Stimulated activated effector memory CD8-positive, alpha-beta T cell treated with anti-CD3 and anti-CD28 coated beads, Interleukin-12 subunit alpha, Interleukin-12 subunit beta, amount 100 ng/mL, for 72 hours (primary cell): ENCODE measurements around the gene PTPRF.
"Not testable (repeated sequence)": the region's sequence is repeated elsewhere in the genome, so short reads cannot be mapped to it uniquely, and the experiment has no call there.

ENCODE experiments used
- ATAC-seq: fragments of 150-1000 bp; cut with Tn5 transposase; 2 replicates; pipeline ENCODE4 v1.10.0; 2021
- DNase-seq, 2 donors: peaks; one replicate each; pipeline ENCODE4 v3.0.0; 2021 to 2022; ENCODE audit warnings: low spot score in 2 of 2
- H3K27ac Mint-ChIP-seq: one replicate; pipeline ENCODE4 v1.8.0; 2022; ENCODE audit warnings: mild to moderate bottlenecking, mixed read lengths
- H3K36me3 Mint-ChIP-seq: one replicate; pipeline ENCODE4 v1.8.0; 2022; ENCODE audit warnings: mild to moderate bottlenecking, mixed read lengths
- H3K4me1 Mint-ChIP-seq: one replicate; pipeline ENCODE4 v1.8.0; 2022; ENCODE audit warnings: mixed read lengths
- H3K4me3 Mint-ChIP-seq: one replicate; pipeline ENCODE4 v1.8.0; 2022; ENCODE audit warnings: mild to moderate bottlenecking, mixed read lengths
- H3K9me3 Mint-ChIP-seq: one replicate; pipeline ENCODE4 v1.8.0; 2022; ENCODE audit warnings: mixed read lengths

PTPRF gene

DNA sequence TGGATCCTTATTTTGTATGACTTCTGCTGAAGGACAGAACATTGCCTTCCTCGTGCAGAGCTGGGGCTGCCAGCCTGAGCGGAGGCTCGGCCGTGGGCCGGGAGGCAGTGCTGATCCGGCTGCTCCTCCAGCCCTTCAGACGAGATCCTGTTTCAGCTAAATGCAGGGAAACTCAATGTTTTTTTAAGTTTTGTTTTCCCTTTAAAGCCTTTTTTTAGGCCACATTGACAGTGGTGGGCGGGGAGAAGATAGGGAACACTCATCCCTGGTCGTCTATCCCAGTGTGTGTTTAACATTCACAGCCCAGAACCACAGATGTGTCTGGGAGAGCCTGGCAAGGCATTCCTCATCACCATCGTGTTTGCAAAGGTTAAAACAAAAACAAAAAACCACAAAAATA lies 91.8 kb downstream of the PTPRF start:
- H3K9me3 Mint-ChIP-seq, result no peaks in the 10 kb centered on the region
- ATAC-seq, result no peak
- no peaks in the 10 kb centered on the region for H3K36me3 Mint-ChIP-seq
- no peak overlapping the region for H3K4me3 Mint-ChIP-seq
- H3K27ac Mint-ChIP-seq, result no peak overlapping the region
- no peak for DNase-seq
- H3K4me1 Mint-ChIP-seq, result no peaks in the 10 kb centered on the region

DNA sequence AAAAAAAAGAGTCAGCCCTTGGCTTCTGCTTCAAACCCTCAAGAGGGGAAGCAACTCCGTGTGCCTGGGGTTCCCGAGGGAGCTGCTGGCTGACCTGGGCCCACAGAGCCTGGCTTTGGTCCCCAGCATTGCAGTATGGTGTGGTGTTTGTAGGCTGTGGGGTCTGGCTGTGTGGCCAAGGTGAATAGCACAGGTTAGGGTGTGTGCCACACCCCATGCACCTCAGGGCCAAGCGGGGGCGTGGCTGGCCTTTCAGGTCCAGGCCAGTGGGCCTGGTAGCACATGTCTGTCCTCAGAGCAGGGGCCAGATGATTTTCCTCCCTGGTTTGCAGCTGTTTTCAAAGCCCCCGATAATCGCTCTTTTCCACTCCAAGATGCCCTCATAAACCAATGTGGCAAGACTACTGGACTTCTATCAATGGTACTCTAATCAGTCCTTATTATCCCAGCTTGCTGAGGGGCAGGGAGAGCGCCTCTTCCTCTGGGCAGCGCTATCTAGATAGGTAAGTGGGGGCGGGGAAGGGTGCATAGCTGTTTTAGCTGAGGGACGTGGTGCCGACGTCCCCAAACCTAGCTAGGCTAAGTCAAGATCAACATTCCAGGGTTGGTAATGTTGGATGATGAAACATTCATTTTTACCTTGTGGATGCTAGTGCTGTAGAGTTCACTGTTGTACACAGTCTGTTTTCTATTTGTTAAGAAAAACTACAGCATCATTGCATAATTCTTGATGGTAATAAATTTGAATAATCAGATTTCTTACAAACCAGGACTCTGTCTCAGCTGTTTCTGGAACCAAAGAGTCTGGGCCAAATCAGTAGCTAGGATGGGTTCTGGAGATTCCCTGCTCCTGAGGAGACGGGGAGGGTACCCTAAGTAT lies 92.5 kb downstream of the PTPRF start:
- ATAC-seq (no peak), DNase-seq (no peak)
- no peak overlapping the region for H3K4me3 Mint-ChIP-seq
- H3K9me3 Mint-ChIP-seq, result no peaks in the 10 kb centered on the region
- H3K27ac Mint-ChIP-seq, result no peak overlapping the region
- H3K4me1 Mint-ChIP-seq, result no peaks in the 10 kb centered on the region
- H3K36me3 Mint-ChIP-seq, result no peaks in the 10 kb centered on the region

DNA sequence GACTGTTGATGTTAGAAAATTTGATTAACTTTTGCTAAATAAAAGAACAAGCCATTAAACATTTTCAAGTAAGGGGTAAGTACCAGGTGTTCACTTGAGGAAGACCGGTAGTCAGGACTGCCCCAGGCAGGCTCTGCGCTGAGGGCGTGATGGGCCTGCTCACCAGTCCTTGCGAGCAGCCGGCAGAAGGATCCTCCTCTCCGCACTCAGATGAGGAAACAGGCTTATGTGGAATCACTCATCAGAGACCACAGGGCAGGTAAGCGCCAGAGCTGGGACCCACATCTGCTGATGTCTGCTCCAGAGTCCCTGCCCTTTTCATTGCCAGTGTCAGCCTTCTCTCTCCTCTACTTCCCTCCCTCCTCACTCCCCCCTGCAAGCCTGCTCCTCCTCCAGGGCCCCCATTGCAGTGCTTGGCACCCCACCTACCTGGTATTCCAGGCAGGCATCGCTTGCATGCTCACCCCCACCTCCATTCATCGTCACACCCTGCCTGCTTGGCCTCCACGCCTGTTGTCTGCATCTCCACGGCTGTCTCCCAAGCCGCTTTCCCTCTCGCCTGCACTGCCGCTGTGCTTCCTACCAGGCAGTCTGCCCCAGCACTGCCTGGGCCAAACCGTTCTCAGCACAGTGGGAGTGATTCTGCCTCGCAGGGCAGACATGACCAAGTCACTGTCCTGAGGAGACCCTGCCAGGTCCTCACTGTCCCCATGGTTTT lies 94.5 kb downstream of the PTPRF start:
- no peak overlapping the region for H3K4me3 Mint-ChIP-seq
- DNase-seq, result no peak
- no peaks in the 10 kb centered on the region for H3K4me1 Mint-ChIP-seq
- no peaks in the 10 kb centered on the region for H3K9me3 Mint-ChIP-seq
- ATAC-seq, result no peak
- H3K27ac Mint-ChIP-seq, result peak overlapping the region; percentile 51
- no peaks in the 10 kb centered on the region for H3K36me3 Mint-ChIP-seq

DNA sequence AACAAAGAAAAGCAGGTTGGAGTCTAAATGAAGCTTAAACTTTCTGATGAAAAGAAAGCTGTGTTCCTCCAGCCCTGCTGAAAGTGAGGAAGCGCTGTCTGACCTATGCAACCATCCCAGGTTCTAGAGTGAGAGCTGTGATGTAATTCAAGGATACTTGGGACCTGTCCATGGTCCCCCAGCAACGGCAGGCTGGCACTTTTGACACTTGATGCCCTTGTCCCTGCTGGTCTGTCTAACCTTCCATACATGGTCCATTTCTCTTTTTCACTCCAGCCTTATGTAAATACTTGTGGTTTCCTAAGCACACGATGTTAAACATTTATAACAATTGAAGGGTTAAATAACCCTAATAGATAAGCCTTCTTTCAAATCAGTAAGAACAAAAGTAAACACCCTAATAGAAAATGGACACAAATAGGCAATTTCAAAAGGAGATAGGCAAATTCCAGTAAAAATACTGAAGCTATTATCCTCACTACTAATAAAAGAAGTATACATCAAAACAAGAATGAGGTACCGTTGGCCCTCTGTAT lies 101.5 kb downstream of the PTPRF start:
- DNase-seq (no peak), ATAC-seq (no peak)
- Mint-ChIP-seq H3K9me3 (no peaks in the 10 kb centered on the region), H3K4me1 (no peaks in the 10 kb centered on the region), H3K36me3 (no peaks in the 10 kb centered on the region), H3K27ac (no peak overlapping the region), H3K4me3 (no peak overlapping the region)

DNA sequence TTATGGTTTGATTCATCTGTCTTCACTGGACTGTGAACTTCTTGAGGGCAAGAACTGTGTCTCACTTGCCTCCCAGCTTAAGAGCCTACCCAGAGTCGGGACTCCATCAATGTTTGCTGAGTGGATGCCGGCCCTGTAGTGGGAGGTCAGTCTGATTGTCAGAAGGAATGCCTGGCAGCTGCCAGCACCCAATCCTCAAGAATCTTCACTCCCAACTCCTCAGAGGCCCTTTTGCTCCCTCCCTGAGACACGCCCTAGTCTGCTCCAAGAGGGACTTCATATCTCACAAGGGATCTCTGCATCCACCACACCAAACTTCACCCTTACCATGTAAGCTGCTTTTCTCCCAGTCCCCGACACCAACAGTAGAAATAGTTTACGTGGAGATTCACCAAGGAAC lies 104.0 kb downstream of the PTPRF start:
- ATAC-seq (no peak), DNase-seq (no peak)
- no peak overlapping the region for H3K27ac Mint-ChIP-seq
- no peaks in the 10 kb centered on the region for H3K9me3 Mint-ChIP-seq
- no peak overlapping the region for H3K4me3 Mint-ChIP-seq
- no peaks in the 10 kb centered on the region for H3K36me3 Mint-ChIP-seq
- H3K4me1 Mint-ChIP-seq, result no peaks in the 10 kb centered on the region

DNA sequence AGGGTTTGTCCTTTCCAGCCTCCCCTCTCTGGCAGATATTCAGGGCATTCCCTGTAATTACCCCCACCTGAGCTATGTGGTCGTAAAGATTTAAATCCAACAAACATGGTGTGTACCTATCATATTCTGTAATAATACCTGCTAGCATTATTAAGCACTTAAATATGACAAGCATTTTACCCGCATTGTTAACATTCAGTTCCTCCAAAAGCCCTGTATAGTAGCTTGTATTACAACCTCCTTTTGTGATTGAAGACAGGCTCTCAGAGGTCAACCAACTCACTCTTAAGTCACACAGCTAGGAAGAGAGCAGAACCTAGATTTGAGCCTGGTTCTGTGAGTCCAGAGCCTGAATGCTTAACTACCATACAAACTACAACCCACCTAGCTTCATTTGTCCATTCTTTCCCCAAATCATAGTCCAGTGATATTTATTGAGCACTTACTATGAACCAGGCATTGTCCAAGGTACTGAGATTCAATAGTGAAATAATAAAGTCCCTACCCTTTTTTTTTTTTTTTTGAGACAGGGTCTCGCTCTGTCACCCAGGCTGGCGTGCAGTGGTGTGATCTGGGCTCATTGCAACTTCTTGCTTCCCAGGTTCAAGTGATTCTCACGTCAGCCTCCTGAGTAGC lies 105.4 kb downstream of the PTPRF start:
- Mint-ChIP-seq H3K4me3 (no peak overlapping the region), H3K9me3 (no peaks in the 10 kb centered on the region), H3K4me1 (no peaks in the 10 kb centered on the region), H3K36me3 (no peaks in the 10 kb centered on the region), H3K27ac (no peak overlapping the region)
- ATAC-seq (no peak), DNase-seq (no peak)

DNA sequence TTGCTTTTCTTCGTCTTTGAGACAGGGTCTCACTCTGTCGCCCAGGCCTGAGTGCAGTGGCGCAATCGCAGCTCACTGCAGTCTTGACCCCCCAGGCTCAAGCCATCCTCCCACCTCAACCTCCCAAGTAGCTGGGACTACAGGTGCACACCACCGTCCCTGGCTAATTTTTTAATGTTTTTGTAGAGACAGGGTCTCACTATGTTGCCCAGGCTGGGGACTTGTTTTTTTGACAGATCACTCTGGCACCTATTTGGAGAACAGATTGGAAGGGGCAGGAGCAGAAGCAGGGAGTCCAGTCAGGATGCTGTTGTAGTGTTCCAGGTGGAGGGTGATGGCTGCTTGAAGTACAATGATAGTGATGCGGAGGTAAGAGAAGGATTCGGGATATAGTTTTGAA lies 106.6 kb downstream of the PTPRF start:
- Mint-ChIP-seq H3K36me3 (no peaks in the 10 kb centered on the region), H3K27ac (no peak overlapping the region), H3K9me3 (no peaks in the 10 kb centered on the region), H3K4me1 (no peaks in the 10 kb centered on the region), H3K4me3 (no peak overlapping the region)
- DNase-seq (no peak), ATAC-seq (no peak)

DNA sequence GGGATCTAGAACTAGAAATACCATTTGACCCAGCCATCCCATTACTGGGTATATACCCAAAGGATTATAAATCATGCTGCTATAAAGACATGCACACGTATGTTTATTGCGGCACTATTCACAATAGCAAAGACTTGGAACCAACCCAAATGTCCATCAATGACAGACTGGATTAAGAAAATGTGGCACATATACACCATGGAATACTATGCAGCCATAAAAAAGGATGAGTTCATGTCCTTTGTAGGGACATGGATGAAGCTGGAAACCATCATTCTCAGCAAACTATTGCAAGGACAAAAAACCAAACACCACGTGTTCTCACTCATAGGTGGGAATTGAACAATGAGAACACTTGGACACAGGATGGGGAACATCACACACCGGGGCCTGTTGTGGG lies 107.7 kb downstream of the PTPRF start:
- not testable (repeated sequence) for H3K9me3 Mint-ChIP-seq, H3K4me1 Mint-ChIP-seq, DNase-seq, H3K27ac Mint-ChIP-seq, H3K36me3 Mint-ChIP-seq, H3K4me3 Mint-ChIP-seq, ATAC-seq

DNA sequence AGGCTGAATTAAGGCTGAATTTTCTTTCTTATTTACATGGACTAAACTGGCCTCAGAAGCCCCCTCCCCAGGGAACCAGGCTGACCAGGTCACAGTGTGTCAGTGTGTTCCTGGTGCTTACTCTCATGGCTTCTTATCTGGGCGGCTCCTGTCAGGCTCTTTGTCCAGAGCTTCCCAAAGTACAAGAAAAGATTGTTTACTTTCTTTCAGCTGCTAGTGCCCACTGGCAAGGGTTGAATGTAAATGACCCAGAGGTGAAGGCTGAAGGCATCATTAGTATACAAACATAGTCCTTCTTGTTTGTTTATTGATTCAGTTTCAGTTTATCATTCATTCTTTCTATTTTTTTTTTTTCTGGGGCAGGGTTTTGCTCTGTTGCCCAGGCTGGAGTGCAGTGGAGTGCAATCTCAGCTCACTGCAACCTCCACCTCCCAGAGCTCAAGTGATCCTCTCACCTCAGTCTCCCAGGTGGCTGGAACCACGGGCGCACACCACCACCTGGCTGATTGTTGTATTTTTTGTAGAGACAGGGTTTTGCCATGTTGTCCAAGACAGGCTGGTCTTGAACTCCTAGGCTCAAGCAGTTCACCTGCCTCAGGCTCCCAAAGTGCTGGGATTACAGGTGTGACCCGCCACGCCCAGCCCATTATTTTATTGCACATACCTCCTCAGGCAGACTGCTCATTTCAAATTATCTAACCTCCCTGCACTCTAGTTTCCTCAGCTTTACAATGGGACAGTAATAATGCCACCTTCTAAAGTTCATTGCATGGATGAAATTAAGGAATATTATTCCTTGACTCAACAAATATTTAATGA lies 109.5 kb downstream of the PTPRF start:
- DNase-seq, result no peak
- H3K36me3 Mint-ChIP-seq, result no peaks in the 10 kb centered on the region
- no peaks in the 10 kb centered on the region for H3K4me1 Mint-ChIP-seq
- no peak overlapping the region for H3K27ac Mint-ChIP-seq
- H3K9me3 Mint-ChIP-seq, result no peaks in the 10 kb centered on the region
- no peak for ATAC-seq
- H3K4me3 Mint-ChIP-seq, result no peak overlapping the region

DNA sequence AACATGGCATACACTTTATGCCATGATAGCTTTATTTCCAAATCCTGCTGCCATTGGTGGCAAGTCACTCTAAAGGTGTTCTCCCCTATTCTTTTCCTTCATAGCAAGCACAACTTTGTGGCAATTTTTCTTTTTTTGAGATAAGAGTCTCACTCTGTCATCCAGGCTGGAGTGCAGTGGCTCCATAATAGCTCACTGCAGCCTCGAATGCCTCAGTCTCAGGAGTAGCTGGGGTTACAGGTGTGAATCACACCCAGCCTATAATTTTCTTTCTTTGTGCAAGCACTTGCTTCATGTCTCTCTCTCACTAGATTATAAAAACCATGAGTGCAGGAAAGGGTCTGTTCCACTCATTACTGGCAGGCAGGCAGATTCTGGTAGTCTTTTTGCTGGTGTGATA lies 113.9 kb downstream of the PTPRF start:
- Mint-ChIP-seq H3K4me3 (no peak overlapping the region), H3K36me3 (peaks cover 2% of the 10 kb centered on the region), H3K9me3 (no peaks in the 10 kb centered on the region), H3K4me1 (no peaks in the 10 kb centered on the region), H3K27ac (no peak overlapping the region)
- ATAC-seq (no peak), DNase-seq (no peak)

DNA sequence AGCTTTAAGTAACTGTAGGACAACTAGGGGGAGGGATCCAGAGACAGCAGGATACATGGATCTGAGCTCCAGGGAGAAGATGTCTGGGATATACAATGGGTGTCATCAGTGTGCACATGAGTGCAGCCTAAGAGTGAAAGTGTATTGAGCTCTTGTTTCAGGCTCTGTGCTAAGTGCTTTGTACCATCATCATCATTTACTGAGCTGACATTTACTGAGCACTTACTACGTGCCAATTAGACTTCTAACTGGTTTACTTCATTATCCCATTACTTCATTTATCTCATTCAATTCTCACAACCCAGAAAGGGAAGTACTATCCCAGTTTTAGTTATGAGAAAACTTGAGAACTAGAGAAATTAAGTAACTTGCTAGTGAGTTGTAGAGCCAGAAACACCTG lies 114.8 kb downstream of the PTPRF start:
- no peak for DNase-seq
- H3K9me3 Mint-ChIP-seq, result no peaks in the 10 kb centered on the region
- ATAC-seq, result no peak
- H3K4me3 Mint-ChIP-seq, result no peak overlapping the region
- peaks cover 11% of the 10 kb centered on the region for H3K36me3 Mint-ChIP-seq
- no peak overlapping the region for H3K27ac Mint-ChIP-seq
- H3K4me1 Mint-ChIP-seq, result peaks cover 1% of the 10 kb centered on the region

DNA sequence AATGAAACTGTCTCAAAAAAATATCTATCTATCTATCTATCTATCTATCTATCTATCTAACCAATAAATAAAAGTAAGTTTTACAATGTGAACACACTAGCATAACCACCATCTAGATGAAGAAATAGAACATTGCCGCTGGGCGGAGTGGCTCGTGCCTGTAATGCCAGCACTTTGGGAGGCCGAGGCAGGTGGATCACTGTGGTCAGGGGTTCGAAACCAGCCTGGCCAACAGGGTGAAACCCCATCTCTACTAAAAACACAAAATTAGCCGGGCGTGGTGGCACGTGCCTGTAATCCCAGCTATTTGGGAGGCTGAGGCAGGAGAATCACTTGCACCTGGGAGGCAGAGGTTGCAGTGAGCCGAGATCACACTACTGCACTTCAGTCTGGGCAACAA lies 116.6 kb downstream of the PTPRF start:
- not testable (repeated sequence) for H3K9me3 Mint-ChIP-seq, H3K27ac Mint-ChIP-seq, H3K4me3 Mint-ChIP-seq, ATAC-seq, DNase-seq
- peaks cover 15% of the 10 kb centered on the region for H3K36me3 Mint-ChIP-seq
- H3K4me1 Mint-ChIP-seq, result peaks cover 18% of the 10 kb centered on the region

DNA sequence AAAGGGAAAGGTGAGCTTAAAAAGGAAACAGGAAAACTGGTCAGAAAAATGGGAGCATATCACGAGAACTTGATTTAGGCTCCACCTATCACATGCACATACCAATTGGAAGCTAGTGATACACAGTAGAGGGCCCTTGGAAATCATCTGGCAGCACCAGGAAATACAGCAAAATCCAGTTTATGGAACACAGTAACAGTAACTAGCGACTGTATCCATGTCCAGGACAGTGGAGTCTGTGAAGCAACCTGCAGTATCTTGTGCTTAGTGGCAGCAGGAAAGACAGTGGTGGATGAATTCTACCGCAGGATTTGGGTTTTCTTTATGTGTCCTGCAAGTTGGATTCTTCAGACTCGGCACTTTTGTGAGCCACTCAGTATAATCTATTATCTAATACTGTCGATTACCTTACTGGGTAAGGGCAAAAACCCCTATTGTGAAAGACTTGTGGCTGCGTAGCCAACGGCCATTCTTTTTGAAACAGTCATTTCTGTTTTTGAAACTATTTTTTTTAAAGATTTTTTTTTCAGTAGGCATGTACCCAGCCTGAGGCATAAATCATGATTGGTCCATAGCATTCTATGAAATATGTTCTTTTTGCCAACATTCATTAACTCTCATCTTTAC lies 117.7 kb downstream of the PTPRF start:
- peak overlapping the region; percentile 97 for H3K27ac Mint-ChIP-seq
- H3K4me3 Mint-ChIP-seq, result peak overlapping the region; percentile 97
- DNase-seq, result no peak
- peaks cover 24% of the 10 kb centered on the region for H3K36me3 Mint-ChIP-seq
- H3K9me3 Mint-ChIP-seq, result no peaks in the 10 kb centered on the region
- ATAC-seq, result no peak
- peaks cover 22% of the 10 kb centered on the region for H3K4me1 Mint-ChIP-seq

DNA sequence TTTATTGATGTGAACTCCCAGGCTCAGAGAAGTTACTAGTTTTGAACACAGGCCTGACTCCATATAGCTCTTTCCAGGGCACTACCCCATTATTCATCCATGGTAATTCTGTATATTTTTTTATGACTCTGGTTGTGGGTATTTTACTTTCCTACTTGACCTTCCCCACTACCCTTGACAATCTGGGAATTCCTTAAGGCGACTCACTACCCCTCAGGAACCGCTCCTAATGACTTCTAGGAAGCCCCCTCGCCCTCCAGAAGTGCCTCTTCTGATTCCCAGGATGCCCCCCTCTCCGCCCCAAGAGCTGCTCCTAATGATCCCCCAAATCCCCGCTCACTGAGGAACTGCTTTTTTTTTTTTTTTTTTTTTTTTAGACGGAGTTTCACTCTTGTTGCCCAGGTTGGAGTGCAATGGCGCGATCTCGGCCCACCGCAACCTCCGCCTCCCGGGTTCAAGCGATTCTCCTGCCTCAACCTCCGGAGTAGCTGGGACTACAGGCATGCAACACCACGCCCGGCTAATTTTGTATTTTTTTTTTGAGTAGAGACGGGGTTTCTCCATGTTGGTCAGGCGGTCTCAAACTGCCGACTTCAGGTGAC lies 118.3 kb downstream of the PTPRF start:
- Mint-ChIP-seq H3K4me1 (peaks cover 27% of the 10 kb centered on the region), H3K27ac (peak overlapping the region; percentile 97), H3K36me3 (peaks cover 31% of the 10 kb centered on the region), H3K9me3 (no peaks in the 10 kb centered on the region), H3K4me3 (peak overlapping the region; percentile 97)
- no peak for DNase-seq
- ATAC-seq, result no peak
